GM18498 (cell line): ENCODE data around the gene IQCC.

Experiments
- ATAC-seq: cut with Tn5 transposase; IDR thresholded peaks from one replicate; pipeline ENCODE4 v1.9.1; 2021; ENCODE audit warnings: mild to moderate bottlenecking, moderate library complexity; ENCODE audit not compliant: unreplicated experiment

The IQCC gene

GRCh38 chr1:32195531-32195930 lies 9.9 kb upstream of the IQCC start:
- ATAC-seq = no peak

GRCh38 chr1:32195972-32196823 lies 9.3 kb upstream of the IQCC start:
- no peak for ATAC-seq

GRCh38 chr1:32197074-32197473 lies 8.4 kb upstream of the IQCC start:
- no peak for ATAC-seq

GRCh38 chr1:32197837-32198236 lies 7.6 kb upstream of the IQCC start:
- no peak for ATAC-seq

- ATAC-seq = no peak
Measured at GRCh38 chr1:32198237-32199042, 7.0 kb upstream of the IQCC start.

- ATAC-seq = no peak
Measured at GRCh38 chr1:32199043-32199716, 6.3 kb upstream of the IQCC start.

- ATAC-seq = no peak
Measured at GRCh38 chr1:32199717-32200072, 5.8 kb upstream of the IQCC start.

GRCh38 chr1:32200226-32201010 lies 5.1 kb upstream of the IQCC start, which contains the start of gene CCDC28B:
CCDC28B (plus strand) TSS chr1:32200595; CDS start chr1:32201936, 1,341 bp downstream.
- ATAC-seq = peak; percentile 37

- no peak for ATAC-seq
Measured at GRCh38 chr1:32201011-32201855, 4.2 kb upstream of the IQCC start.

GRCh38 chr1:32204943-32205361 lies 519 bp upstream of the IQCC start:
- no peak for ATAC-seq

- ATAC-seq = no peak
Measured at GRCh38 chr1:32208469-32208868, 3.0 kb downstream of the IQCC start.

- no peak for ATAC-seq
Measured at GRCh38 chr1:32208891-32209328, 3.4 kb downstream of the IQCC start, which contains the start of gene DCDC2B. DCDC2B (plus strand) TSS chr1:32209089; CDS start chr1:32209094, 5 bp downstream.

- peak; percentile 43 for ATAC-seq
Measured at GRCh38 chr1:32215629-32216480, 10.4 kb downstream of the IQCC start.

GRCh38 chr1:32216566-32216965 lies 11.1 kb downstream of the IQCC start:
- ATAC-seq = no peak

- no peak for ATAC-seq
Measured at GRCh38 chr1:32219022-32219421, 13.6 kb downstream of the IQCC start.

- ATAC-seq = no peak
Measured at GRCh38 chr1:32220746-32221580, 15.5 kb downstream of the IQCC start.

GRCh38 chr1:32221581-32221979 lies 16.1 kb downstream of the IQCC start:
- ATAC-seq = no peak
